Epithelial cell of proximal tubule (primary cell): ENCODE measurements around the gene GRID1. TPM values are rescaled to one million over a fixed set of nuclear protein-coding genes. Genes with fewer than 3 reads are reported as not detected.

Experiments
- DNase-seq: peaks from one replicate; pipeline ENCODE4 v3.0.0-alpha.2; 2011; ENCODE audit warnings: low read depth
- H3K4me3 ChIP-seq: 2 replicates; pipeline ENCODE4 v1.5.1; 2011; ENCODE audit warnings: low read depth, mild to moderate bottlenecking, low read length
- total RNA-seq: library from RNA; depleted of rRNA; stranded (reverse); fragments of >200 nt; gene quantifications from 2 replicates; pipeline ENCODE4 v1.2.3, GENCODE V29; 2015
- TF ChIP-seq, protein P1 (sequence below): conservative IDR thresholded peaks from 2 replicates; pipeline ENCODE4 v1.5.1; 2012; ENCODE audit warnings: low read depth, mild to moderate bottlenecking, low read length

GRID1 gene
- total RNA-seq, 1 donor from 2014 or later, result 0.52 TPM

DNA sequence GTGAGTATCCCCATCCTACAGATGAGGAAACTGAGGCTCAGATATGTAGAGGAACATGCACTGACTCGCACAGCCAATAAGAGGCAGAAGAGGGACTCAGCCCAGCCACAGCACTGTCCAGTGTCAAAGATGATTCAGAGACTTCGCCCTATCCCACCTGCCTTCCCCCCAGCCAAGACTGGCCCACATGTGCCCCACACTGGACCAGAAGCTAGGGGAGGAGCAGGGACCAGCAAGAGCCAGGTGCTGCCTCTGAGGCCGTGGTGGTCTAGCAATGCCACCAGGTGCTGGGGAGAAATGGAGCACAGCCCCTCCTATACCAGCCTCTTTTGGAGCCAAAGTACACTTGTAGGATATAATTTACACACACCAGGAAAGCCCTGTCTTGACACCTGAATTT, 22.3 kb downstream of the GRID1 start:
- H3K4me3 ChIP-seq, result no peak overlapping the region
- no peak for DNase-seq
- TF ChIP-seq, protein P1, sequence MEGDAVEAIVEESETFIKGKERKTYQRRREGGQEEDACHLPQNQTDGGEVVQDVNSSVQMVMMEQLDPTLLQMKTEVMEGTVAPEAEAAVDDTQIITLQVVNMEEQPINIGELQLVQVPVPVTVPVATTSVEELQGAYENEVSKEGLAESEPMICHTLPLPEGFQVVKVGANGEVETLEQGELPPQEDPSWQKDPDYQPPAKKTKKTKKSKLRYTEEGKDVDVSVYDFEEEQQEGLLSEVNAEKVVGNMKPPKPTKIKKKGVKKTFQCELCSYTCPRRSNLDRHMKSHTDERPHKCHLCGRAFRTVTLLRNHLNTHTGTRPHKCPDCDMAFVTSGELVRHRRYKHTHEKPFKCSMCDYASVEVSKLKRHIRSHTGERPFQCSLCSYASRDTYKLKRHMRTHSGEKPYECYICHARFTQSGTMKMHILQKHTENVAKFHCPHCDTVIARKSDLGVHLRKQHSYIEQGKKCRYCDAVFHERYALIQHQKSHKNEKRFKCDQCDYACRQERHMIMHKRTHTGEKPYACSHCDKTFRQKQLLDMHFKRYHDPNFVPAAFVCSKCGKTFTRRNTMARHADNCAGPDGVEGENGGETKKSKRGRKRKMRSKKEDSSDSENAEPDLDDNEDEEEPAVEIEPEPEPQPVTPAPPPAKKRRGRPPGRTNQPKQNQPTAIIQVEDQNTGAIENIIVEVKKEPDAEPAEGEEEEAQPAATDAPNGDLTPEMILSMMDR, result no peak

DNA sequence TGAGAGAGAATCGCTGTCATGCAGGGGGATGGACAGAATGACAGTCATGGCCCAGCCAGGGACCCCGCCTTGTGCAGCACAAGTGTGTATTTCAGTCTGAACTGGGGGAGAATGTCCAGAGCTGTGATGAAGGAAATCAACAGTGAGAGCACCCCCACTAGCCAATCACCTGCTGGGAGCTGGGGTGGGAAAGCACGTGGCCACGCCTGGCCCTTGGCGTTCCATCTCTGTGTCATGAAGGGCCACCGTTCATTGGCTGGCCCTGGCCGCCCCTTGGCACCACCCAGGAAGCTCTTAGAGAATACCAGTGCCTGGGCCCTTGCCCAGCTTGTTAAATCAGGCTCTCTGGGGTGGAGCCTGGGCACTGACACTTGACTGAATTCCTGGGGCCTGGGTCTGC, 22.8 kb downstream of the GRID1 start:
- TF ChIP-seq, protein P1, result no peak
- no peak overlapping the region for H3K4me3 ChIP-seq
- no peak for DNase-seq

DNA sequence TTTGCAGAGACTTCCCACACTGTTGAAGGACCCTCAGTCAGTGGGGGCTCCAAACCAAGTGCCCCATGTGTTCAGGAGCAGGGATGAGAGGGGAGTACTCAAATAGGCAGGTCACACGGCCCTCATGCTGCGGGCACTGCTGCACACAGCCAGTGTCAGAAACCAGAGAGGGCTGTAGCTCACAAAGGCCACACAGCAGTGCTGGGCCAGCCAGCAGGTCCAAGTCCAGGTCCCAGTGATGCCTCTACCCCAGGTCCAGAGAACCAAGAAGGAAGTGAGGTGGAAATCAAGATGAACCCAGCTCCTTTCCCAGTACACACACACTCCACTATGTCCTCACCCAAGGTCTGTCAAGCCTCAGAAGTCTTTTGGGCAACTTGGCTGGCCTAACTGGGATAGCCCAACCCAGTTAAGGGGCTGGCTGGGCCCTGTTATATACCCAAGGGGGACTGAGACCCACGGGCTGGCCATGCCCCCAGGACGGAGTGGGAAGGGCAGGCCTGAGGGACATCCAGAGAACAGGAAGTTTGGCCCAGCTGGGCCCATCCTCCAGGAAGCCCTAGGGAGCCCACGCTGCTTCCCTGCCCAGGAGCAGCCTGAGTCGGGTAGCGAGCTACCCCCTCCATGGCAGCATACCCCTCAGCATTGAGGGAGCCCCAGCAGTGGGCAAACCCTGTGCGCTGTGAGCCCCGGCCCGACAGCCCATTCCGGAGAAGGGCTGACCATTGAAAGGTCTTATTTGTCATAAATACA, 24.3 kb downstream of the GRID1 start:
- TF ChIP-seq, protein P1, result no peak
- DNase-seq, result no peak
- no peak overlapping the region for H3K4me3 ChIP-seq

DNA sequence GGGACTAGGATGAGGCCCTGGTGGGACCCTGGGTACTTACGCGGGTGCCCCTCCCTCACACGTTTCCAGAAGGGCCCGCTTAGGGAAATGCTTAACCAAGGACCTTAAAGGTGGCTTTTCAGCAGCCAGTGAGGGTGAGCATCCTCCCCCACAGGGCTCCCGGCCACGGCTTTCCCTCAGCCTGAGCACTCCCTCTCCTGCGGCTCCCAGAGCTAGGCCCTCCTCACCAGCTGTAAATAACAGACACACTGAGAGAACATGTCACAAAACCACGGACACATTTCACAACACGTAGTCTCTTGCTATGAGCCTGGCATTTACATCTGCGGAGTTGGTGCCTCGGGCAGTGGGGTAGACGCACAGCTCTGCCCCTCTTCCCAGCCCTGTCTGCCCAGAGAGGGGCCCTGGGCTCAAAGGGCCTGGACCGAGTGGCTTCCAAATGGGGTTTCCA, 25.2 kb downstream of the GRID1 start:
- DNase-seq, result no peak
- H3K4me3 ChIP-seq, result no peak overlapping the region
- TF ChIP-seq, protein P1, result no peak

DNA sequence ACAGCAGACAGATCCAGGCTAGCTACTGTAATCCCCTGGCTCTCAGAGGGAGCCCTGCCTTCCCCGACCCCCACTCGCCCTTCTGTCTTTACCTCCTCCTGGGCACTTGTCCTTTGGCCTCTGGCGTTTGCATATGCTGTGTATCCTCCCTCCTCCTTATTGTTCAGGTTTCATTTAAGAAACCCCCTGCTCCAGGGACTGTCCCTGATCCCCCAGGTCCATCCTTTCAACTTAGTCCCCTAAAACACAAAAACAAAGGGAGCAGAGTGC, 25.7 kb downstream of the GRID1 start:
- TF ChIP-seq, protein P1, result no peak
- no peak overlapping the region for H3K4me3 ChIP-seq
- DNase-seq, result no peak

DNA sequence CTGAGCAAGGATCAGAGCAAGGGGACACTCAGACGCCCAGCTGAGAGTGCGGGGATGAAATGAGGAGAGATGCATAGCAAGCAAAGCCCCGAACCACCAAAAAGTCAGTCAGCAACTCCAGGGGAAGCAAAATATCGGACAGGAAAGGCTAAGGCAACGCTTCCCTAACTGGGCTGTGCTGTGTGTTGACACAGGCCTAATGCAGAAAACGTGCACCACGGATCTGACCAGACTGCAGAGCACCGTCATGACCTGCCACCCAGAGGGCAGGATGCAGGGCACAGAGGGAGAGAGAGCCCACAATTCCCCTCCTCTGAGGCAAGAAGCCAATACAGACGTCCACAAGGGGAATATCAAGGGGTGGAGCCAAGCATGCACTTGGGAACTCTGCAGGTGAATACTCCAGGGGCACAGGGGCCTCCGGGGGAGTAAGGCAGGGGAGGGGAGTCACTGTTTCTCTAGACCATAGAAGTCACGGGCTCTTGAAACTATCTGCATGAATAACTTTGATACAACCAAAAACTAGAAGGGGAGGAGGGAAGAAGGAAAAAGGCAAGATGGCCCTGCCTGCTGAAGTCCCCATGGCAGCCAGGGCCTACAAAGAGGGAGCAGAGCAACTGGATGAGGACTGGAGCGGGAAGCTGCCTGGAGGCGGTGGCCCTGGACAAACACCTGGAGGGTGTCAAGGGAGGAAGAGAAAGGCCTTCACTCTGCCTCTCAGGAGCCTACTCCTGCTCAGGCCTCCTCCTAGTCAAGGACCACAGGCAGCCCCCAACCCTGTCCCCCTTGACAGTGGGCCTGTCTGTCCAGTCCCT, 26.2 kb downstream of the GRID1 start:
- H3K4me3 ChIP-seq, result no peak overlapping the region
- TF ChIP-seq, protein P1, result no peak
- DNase-seq, result no peak
